Lower leg skin (tissue), 3 donors: ENCODE measurements around the gene MAD1L1.

ENCODE experiments used
- POLR2A ChIP-seq, 2 donors: fragments of 450-650 bp; IDR thresholded peaks; one replicate each; pipeline ENCODE4 v1.6.1; 2016 to 2017; ENCODE audit warnings: antibody characterized with exemption in 2 of 2, mild to moderate bottlenecking in 1 of 2, moderate library complexity in 1 of 2
- TF ChIP-seq, protein P1 (sequence below), 3 donors: fragments of 450-650 bp; IDR thresholded peaks; one replicate each; pipeline ENCODE4 v1.5.1; 2016; ENCODE audit warnings: antibody characterized with exemption in 3 of 3, mild to moderate bottlenecking in 3 of 3, moderate library complexity in 2 of 3

DNA sequence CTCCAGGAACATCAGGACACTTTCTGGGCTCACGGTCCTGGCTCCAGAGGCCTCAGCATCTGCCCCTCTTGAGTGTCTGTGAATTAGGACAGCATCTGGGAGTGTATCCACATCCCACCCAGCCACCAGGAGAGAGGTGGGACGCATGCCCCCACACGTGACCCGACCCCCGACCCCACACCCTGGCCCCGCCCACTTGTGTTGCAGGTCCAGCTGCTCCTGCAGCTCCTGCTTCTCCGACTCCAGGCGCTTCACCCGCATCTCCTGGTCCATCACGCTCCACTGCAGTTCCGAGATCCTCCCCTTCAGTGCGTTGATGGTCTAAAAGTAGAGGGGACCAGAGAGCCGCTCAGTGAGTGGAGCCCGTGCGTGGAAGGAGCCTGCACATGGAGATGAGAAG is 13.6 kb downstream of the MAD1L1 start:
- TF ChIP-seq, protein P1, sequence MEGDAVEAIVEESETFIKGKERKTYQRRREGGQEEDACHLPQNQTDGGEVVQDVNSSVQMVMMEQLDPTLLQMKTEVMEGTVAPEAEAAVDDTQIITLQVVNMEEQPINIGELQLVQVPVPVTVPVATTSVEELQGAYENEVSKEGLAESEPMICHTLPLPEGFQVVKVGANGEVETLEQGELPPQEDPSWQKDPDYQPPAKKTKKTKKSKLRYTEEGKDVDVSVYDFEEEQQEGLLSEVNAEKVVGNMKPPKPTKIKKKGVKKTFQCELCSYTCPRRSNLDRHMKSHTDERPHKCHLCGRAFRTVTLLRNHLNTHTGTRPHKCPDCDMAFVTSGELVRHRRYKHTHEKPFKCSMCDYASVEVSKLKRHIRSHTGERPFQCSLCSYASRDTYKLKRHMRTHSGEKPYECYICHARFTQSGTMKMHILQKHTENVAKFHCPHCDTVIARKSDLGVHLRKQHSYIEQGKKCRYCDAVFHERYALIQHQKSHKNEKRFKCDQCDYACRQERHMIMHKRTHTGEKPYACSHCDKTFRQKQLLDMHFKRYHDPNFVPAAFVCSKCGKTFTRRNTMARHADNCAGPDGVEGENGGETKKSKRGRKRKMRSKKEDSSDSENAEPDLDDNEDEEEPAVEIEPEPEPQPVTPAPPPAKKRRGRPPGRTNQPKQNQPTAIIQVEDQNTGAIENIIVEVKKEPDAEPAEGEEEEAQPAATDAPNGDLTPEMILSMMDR (IDR thresholded peaks at IDR 0.05), result no peak
- no peak for TF ChIP-seq POLR2A (IDR thresholded peaks at IDR 0.05)
